Prostate gland (tissue), 2 donors: ENCODE measurements around the gene FBXO42. TPM values are rescaled to one million over a fixed set of nuclear protein-coding genes. Genes with fewer than 3 reads are reported as not detected.

Experiments used
- DNase-seq: peaks from one replicate; pipeline ENCODE4 v3.0.0-alpha.2; 2019; ENCODE audit warnings: low spot score
- H3K27ac ChIP-seq, 2 donors: fragments of 200-600 bp; sonication (generic); 2 replicates each; pipeline ENCODE4 v1.5.1; 2017 to 2019
- H3K27me3 ChIP-seq: fragments of 200-600 bp; sonication (generic); replicated peaks from 2 replicates; pipeline ENCODE4 v1.5.1; 2019; ENCODE audit not compliant: insufficient read depth
- H3K36me3 ChIP-seq, 2 donors: fragments of 200-600 bp; sonication (generic); 1 replicate in 1 of 2; 2 replicates in 1 of 2; pipeline versions ENCODE4 v1.5.1 to v1.8.1; 2017 to 2019
- H3K4me1 ChIP-seq: fragments of 200-600 bp; sonication (generic); replicated peaks from 2 replicates; pipeline ENCODE4 v1.5.1; 2019
- H3K4me3 ChIP-seq, 2 donors: fragments of 200-600 bp; sonication (generic); 2 replicates each; pipeline ENCODE4 v1.5.1; 2017 to 2019
- H3K9me3 ChIP-seq: fragments of 200-600 bp; sonication (generic); 2 replicates; pipeline ENCODE4 v1.5.1; 2017
- POLR2A ChIP-seq: fragments of 450-650 bp; IDR thresholded peaks from one replicate; pipeline ENCODE4 v1.6.1; 2016; ENCODE audit warnings: antibody characterized with exemption, mild to moderate bottlenecking
- POLR2AphosphoS5 ChIP-seq: sonication (generic); formaldehyde crosslinking; IDR thresholded peaks from one replicate; pipeline ENCODE4 v1.6.1; 2017; ENCODE audit warnings: antibody characterized with exemption
- WGBS: methylation state at CpG from one replicate; pipeline ENCODE4 v1.1.5; 2018; 5-methylcytosine and 5-hydroxymethylcytosine counted together
- intact Hi-C: fragments of 100-400 bp; cut with DNase I; formaldehyde crosslinking; loops from one replicate; pipeline ENCODE4 v1.14.2; 2022
- total RNA-seq, 2 donors: library from RNA; depleted of rRNA; stranded (reverse); fragments of >200 nt; gene quantifications; one replicate each; pipeline ENCODE4 v1.1.0, GENCODE V29; 2016
- TF ChIP-seq, protein P1 (sequence below), 4 experiments: fragments of 200-600 bp in 2 of 4; fragments of 450-650 bp in 2 of 4; sonication (generic) in 2 of 4; IDR thresholded peaks; 1 replicate in 3 of 4; 2 replicates in 1 of 4; pipeline ENCODE4 v1.5.1; 2016 to 2019; ENCODE audit warnings: antibody characterized with exemption in 4 of 4, mild to moderate bottlenecking in 2 of 4, moderate library complexity in 2 of 4

FBXO42 gene
- total RNA-seq, 2 donors from 2014 or later: 26.6 to 52.6 TPM

DNA sequence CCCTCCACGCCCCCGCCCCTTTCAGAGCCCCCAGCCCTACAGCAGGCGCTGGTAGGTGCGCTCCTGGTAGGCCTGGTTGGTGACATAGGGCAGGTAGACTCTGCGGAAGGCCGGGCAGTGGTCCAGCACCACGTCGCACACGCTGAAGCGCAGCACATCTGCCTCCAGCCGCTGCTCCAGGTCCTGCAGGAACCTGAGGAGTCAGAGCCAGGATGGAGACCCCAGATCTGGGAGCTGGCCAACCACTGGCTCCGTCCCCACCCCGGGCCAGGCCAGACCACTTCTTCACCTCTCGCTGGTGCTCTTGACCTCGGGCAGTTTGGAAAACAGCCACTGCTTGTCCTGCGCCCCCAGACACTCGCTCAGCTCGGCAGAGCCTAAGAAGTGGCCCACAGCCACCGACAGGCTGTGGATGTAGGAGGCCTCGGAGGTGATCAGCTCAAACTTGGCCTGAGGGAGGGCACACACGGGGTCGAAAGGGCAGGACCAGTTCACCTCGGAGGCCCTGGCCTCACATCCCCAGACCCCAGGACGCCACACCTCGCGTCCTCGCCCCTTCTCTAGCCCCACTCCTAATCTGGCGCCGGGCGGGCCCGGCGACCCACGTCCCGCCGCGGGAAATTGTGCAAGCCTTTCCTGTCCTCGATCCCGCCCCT is 146.3 kb downstream of the FBXO42 start:
- no peak for DNase-seq

DNA sequence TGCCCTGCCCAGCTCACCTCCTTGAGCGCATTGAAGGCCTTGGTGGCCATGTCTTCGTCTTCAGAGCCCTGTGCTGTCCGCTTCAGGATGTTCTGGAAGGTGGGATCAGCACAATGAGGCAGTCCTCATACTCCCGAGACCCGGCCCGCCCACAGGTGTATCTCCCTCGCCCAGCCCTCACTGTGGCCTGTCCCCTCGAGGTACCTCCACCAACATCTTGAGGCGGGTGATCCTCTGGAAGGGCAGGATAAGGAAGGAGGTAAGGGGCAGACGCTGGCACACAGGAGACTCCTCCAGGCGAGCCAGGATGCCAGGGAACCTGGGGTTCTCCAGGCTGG is 147.0 kb downstream of the FBXO42 start:
- H3K4me1 ChIP-seq: no peaks in the 10 kb centered on the region
- H3K27me3 ChIP-seq: no peaks in the 10 kb centered on the region
- TF ChIP-seq, protein P1, sequence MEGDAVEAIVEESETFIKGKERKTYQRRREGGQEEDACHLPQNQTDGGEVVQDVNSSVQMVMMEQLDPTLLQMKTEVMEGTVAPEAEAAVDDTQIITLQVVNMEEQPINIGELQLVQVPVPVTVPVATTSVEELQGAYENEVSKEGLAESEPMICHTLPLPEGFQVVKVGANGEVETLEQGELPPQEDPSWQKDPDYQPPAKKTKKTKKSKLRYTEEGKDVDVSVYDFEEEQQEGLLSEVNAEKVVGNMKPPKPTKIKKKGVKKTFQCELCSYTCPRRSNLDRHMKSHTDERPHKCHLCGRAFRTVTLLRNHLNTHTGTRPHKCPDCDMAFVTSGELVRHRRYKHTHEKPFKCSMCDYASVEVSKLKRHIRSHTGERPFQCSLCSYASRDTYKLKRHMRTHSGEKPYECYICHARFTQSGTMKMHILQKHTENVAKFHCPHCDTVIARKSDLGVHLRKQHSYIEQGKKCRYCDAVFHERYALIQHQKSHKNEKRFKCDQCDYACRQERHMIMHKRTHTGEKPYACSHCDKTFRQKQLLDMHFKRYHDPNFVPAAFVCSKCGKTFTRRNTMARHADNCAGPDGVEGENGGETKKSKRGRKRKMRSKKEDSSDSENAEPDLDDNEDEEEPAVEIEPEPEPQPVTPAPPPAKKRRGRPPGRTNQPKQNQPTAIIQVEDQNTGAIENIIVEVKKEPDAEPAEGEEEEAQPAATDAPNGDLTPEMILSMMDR (IDR thresholded peaks at IDR 0.05): no peak
- TF ChIP-seq POLR2A: no peak
- no peak for TF ChIP-seq POLR2AphosphoS5
- H3K4me3 ChIP-seq: no peak overlapping the region
- WGBS: 96% methylated on average over 11 of the region's 11 CpGs
- H3K27ac ChIP-seq: no peak overlapping the region
- DNase-seq: no peak
- intact Hi-C loops: loop anchor here (5.0 kb wide), 2 partner anchors 37 to 147 kb away; partner anchors contain the start of gene FBXO42
- H3K9me3 ChIP-seq: no peaks in the 10 kb centered on the region
- H3K36me3 ChIP-seq: no peaks in the 10 kb centered on the region

More for the DNA sequence above, 146.3 kb downstream of the FBXO42 start:
- TF ChIP-seq POLR2AphosphoS5: no peak
- TF ChIP-seq POLR2A: no peak
- TF ChIP-seq, protein P1 (IDR thresholded peaks at IDR 0.05): no peak
- Histone ChIP-seq H3K36me3 (no peaks in the 10 kb centered on the region), H3K27ac (peak overlapping the region; percentile 64 to 87), H3K9me3 (no peaks in the 10 kb centered on the region), H3K4me3 (peak overlapping the region; percentile 35 to 47), H3K27me3 (no peaks in the 10 kb centered on the region), H3K4me1 (no peaks in the 10 kb centered on the region)
- WGBS: 39% methylated on average over 38 of the region's 38 CpGs
- intact Hi-C loops: loop anchor here (5.0 kb wide), 2 partner anchors 36 to 146 kb away; partner anchors contain the start of gene FBXO42

DNA sequence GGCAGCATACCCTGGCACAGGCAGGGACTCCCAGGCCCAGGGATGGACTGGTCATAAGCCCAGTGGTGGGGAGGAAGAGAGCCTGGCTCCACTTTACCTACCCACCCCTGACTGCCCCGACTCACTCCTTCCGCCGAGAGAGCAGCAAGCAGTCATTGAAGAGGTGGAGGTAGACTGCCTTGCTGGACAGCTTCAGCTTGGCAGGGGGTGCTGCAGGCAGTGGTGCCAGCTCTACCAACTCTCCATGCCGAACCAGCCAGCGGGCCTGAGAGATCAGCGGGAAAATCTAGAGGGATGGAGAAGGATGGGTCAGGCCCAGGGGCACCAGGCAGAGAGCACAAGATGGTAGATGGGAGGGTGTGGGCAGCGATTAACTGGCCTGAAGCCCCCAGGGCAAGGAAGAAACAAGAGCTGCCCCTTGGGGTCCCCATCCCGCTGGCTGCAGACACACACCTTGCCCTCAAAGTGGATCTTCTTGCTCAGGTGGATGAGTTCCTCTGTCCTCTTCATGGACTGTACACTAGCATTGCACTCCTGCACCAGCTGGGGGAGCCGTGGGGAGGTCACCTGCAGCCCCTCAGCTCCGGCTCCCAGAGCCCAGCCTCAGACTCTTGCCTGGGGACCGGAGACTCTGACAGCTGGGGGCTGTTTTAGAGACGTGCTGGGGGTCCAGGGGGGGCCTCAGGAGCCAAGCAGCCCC is 147.5 kb downstream of the FBXO42 start:
- TF ChIP-seq, protein P1 (IDR thresholded peaks at IDR 0.05): peak in 2 of 4 experiments; percentile 42 to 48
- TF ChIP-seq POLR2A: no peak
- Histone ChIP-seq H3K27ac (no peak overlapping the region), H3K36me3 (no peaks in the 10 kb centered on the region), H3K4me3 (no peak overlapping the region), H3K9me3 (no peaks in the 10 kb centered on the region), H3K27me3 (no peaks in the 10 kb centered on the region), H3K4me1 (no peaks in the 10 kb centered on the region)
- WGBS: 86% methylated on average over 11 of the region's 12 CpGs
- DNase-seq: no peak
- intact Hi-C loops: loop anchor here (5.0 kb wide), 2 partner anchors 38 to 148 kb away; partner anchors contain the start of gene FBXO42

DNA sequence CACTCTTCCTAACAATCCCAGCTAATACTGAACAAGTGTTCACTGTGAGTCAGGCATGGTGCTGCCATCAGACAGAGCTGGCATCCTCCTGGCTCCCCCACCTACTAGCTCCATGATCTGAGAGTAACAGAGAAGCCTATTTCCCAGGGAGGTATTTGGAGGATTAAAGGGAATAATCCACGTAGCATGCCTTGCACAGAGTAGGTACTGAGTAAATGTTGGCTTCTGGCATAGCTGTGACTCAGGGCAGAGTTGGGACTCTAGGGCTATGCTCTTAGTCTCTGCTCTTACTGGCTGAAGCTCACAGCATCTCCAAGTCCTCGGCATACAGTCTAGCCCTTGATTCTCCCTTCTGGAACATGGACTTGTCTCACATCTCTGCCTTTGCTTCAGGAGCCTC is 148.1 kb downstream of the FBXO42 start:
- H3K36me3 ChIP-seq: no peaks in the 10 kb centered on the region
- intact Hi-C loops: no loop called here
- DNase-seq: no peak

More for the DNA sequence above, 148.1 kb downstream of the FBXO42 start:
- H3K27ac ChIP-seq: no peak overlapping the region
- H3K27me3 ChIP-seq: no peaks in the 10 kb centered on the region
- H3K9me3 ChIP-seq: no peaks in the 10 kb centered on the region
- no peaks in the 10 kb centered on the region for H3K4me1 ChIP-seq
- 100% methylated on average over 2 of the region's 2 CpGs for WGBS
- H3K4me3 ChIP-seq: no peak overlapping the region
- TF ChIP-seq, protein P1 (IDR thresholded peaks at IDR 0.05): no peak
